CD4-positive, alpha-beta memory T cell (primary cell): ENCODE measurements around the gene SMIM34. TPM values are rescaled to one million over a fixed set of nuclear protein-coding genes. Genes with fewer than 3 reads are reported as not detected.

Source experiments
- CTCF ChIA-PET: fragments of 350-600 bp; sonication (Branson Sonifier 250); formaldehyde crosslinking; loops from one replicate; lab custom pipeline; 2021; ENCODE audit warnings: inconsistent platforms; ENCODE audit not compliant: partially characterized antibody; lab: Charles Lee
- POLR2A ChIA-PET: fragments of 350-600 bp; sonication (Branson Sonifier 250); formaldehyde crosslinking; loops from one replicate; lab custom pipeline; 2021; ENCODE audit not compliant: partially characterized antibody; lab: Charles Lee
- DNase-seq, 5 donors: peaks; one replicate each; pipeline versions ENCODE4 v3.0.0 to v3.0.0-alpha.2; 2020 to 2022; ENCODE audit warnings: mixed read lengths in 1 of 5
- H3K27ac ChIP-seq: one replicate; pipeline ENCODE4 v1.7.0; 2013; ENCODE audit warnings: low read depth, low read length
- H3K27me3 ChIP-seq: 2 replicates; pipeline ENCODE4 v1.7.0; 2013; ENCODE audit warnings: mild to moderate bottlenecking, low read length, moderate library complexity; ENCODE audit not compliant: insufficient read depth
- H3K36me3 ChIP-seq: 2 replicates; pipeline ENCODE4 v1.7.0; 2013; ENCODE audit warnings: mild to moderate bottlenecking, low read length, moderate library complexity; ENCODE audit not compliant: insufficient read depth
- H3K4me1 ChIP-seq: 2 replicates; pipeline ENCODE4 v1.7.0; 2013; ENCODE audit warnings: mild to moderate bottlenecking, low read length, moderate library complexity; ENCODE audit not compliant: insufficient read depth
- H3K4me3 ChIP-seq, 2 donors: one replicate each; pipeline ENCODE4 v1.7.0; 2013; ENCODE audit warnings: low read length in 2 of 2, mild to moderate bottlenecking in 1 of 2
- H3K9me3 ChIP-seq, 2 donors: one replicate each; pipeline ENCODE4 v1.7.0; 2013; ENCODE audit warnings: low read length in 2 of 2, control low read depth in 1 of 2; ENCODE audit not compliant: control insufficient read depth in 1 of 2
- H3K27ac Mint-ChIP-seq, 7 donors: one replicate each; pipeline ENCODE4 v1.8.0; 2020 to 2021; ENCODE audit warnings: mixed read lengths in 7 of 7, mild to moderate bottlenecking in 6 of 7, inconsistent platforms in 3 of 7, moderate library complexity in 3 of 7
- H3K27me3 Mint-ChIP-seq, 2 donors: one replicate each; pipeline ENCODE4 v1.8.0; 2020 to 2021; ENCODE audit warnings: mixed read lengths in 2 of 2
- H3K36me3 Mint-ChIP-seq, 2 donors: one replicate each; pipeline ENCODE4 v1.8.0; 2020 to 2021; ENCODE audit warnings: mixed read lengths in 2 of 2, inconsistent platforms in 1 of 2, mild to moderate bottlenecking in 1 of 2
- H3K4me1 Mint-ChIP-seq, 4 donors: one replicate each; pipeline ENCODE4 v1.8.0; 2020 to 2021; ENCODE audit warnings: mixed read lengths in 4 of 4, mild to moderate bottlenecking in 1 of 4
- H3K4me3 Mint-ChIP-seq, 8 donors: one replicate each; pipeline ENCODE4 v1.8.0; 2020 to 2021; ENCODE audit warnings: mixed read lengths in 8 of 8, mild to moderate bottlenecking in 7 of 8, moderate library complexity in 6 of 8, inconsistent platforms in 3 of 8
- H3K9me3 Mint-ChIP-seq, 8 donors: one replicate each; pipeline ENCODE4 v1.8.0; 2020 to 2021; ENCODE audit warnings: mixed read lengths in 8 of 8, mild to moderate bottlenecking in 5 of 8, inconsistent platforms in 3 of 8, moderate library complexity in 1 of 8
- intact Hi-C: fragments of 100-400 bp; cut with micrococcal nuclease; formaldehyde crosslinking; loops from one replicate; pipeline ENCODE4 v1.15.1; 2023
- polyA plus RNA-seq, 2 donors: library from polyadenylated mRNA; unstranded; fragments of 300-500 nt; fragmentation: Illumina TruSeq; gene quantifications; one replicate each; pipeline ENCODE4 v1.2.3, GENCODE V29; 2021
- total RNA-seq, 2 experiments: library from RNA; stranded (reverse); gene quantifications; one replicate each; pipeline ENCODE4 v1.2.3, GENCODE V29; 2021

SMIM34 gene
- total and polyA plus RNA-seq, 4 experiments from 2014 or later, result not detected

- Mint-ChIP-seq H3K4me3 (no peak overlapping the region), H3K4me1 (no peaks in the 10 kb centered on the region), H3K36me3 (no peaks in the 10 kb centered on the region), H3K27ac (no peak overlapping the region), H3K9me3 (no peaks in the 10 kb centered on the region), H3K27me3 (peaks cover 6 to 11% of the 10 kb centered on the region in 2 donors)
- intact Hi-C loops, result no loop called here
- H3K4me1 ChIP-seq, result no peaks in the 10 kb centered on the region
- H3K4me3 ChIP-seq, result no peak overlapping the region
- H3K27me3 ChIP-seq, result no peaks in the 10 kb centered on the region
- no peaks in the 10 kb centered on the region for H3K36me3 ChIP-seq
- H3K9me3 ChIP-seq, result no peaks in the 10 kb centered on the region
- ChIA-PET CTCF (no interaction called here), POLR2A (no interaction called here)
- no peak for DNase-seq
- H3K27ac ChIP-seq, result no peak overlapping the region
Measured at GRCh38 chr21:34372321-34372720, 51.4 kb downstream of the SMIM34 start.

GRCh38 chr21:34369741-34370140 is 54.0 kb downstream of the SMIM34 start:
- ChIA-PET CTCF (no interaction called here), POLR2A (no interaction called here)
- H3K36me3 ChIP-seq, result no peaks in the 10 kb centered on the region
- H3K9me3 ChIP-seq, result no peaks in the 10 kb centered on the region
- no peaks in the 10 kb centered on the region for H3K27me3 ChIP-seq
- no peak overlapping the region for H3K27ac ChIP-seq
- no peak overlapping the region for H3K4me3 ChIP-seq
- DNase-seq, result no peak
- Mint-ChIP-seq H3K4me3 (no peak overlapping the region), H3K9me3 (no peaks in the 10 kb centered on the region), H3K27me3 (peaks cover 6 to 11% of the 10 kb centered on the region in 2 donors), H3K36me3 (no peaks in the 10 kb centered on the region), H3K4me1 (no peaks in the 10 kb centered on the region), H3K27ac (no peak overlapping the region)
- H3K4me1 ChIP-seq, result no peaks in the 10 kb centered on the region
- intact Hi-C loops, result no loop called here

Other genes with a start within 250 kb of the SMIM34 start
- not detected for gene KCNE2, start 59.9 kb downstream of the SMIM34 start, total RNA-seq
- gene KCNE2, start 59.9 kb downstream of the SMIM34 start, polyA plus RNA-seq, result under 1 TPM; 0.29 to 0.63 TPM
- gene SMIM11, start 48.4 kb downstream of the SMIM34 start, total RNA-seq, result 10 to 100 TPM in 1 of 2 experiments, 1 to 10 TPM in 1; 8.4 to 12.1 TPM
- 10 to 100 TPM in 1 of 2 donors, 1 to 10 TPM in 1; 4.9 to 18.5 TPM for gene SMIM11, start 48.4 kb downstream of the SMIM34 start, polyA plus RNA-seq
- gene KCNE1, start 88.3 kb upstream of the SMIM34 start, total RNA-seq, result under 1 TPM; 0.17 to 0.22 TPM
- gene KCNE1, start 88.3 kb upstream of the SMIM34 start, polyA plus RNA-seq, result under 1 TPM in 1 of 2 donors, not detected in 1; 0.14 TPM
- 1 to 10 TPM; 4.7 to 6.3 TPM for gene RCAN1, start 191.2 kb upstream of the SMIM34 start, total RNA-seq
- gene RCAN1, start 191.2 kb upstream of the SMIM34 start, polyA plus RNA-seq, result 10 to 100 TPM; 12.1 to 15.0 TPM
- under 1 TPM; 0.30 to 0.67 TPM for gene CLIC6, start 245.0 kb upstream of the SMIM34 start, total RNA-seq
- gene CLIC6, start 245.0 kb upstream of the SMIM34 start, polyA plus RNA-seq, result under 1 TPM in 1 of 2 donors, not detected in 1; 0.09 TPM